ENCODE data around the gene RAPGEF2. TPM values are rescaled to one million over a fixed set of nuclear protein-coding genes. Genes with fewer than 3 reads are reported as not detected.

RAPGEF2 gene
- total and polyA plus RNA-seq, 2 experiments from 2014 or later: 8.4 to 79.3 TPM

DNA sequence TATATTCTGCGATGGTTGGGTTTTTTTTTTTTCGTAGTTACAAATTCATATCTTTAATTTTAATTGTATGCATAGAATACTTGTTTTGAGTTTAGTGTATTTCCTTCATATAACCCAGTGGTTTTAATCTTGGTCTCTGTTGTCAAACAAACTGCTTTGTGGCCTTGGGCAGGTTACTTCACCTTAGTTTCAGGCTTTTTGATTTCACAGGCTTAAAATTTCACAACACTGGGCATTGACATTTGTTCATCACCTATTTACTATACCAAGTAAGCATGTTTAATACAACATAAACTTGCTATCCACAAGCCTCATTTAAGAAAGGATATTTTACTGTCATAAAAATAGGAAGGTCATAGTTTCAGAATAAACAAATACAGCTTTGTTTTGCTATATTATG lies 14.7 kb downstream of the RAPGEF2 start:
- no peak overlapping the region for H3K4me3 ChIP-seq
- no peak overlapping the region for H3K4me2 ChIP-seq
- 100% methylated on average over 2 of the region's 2 CpGs for WGBS (ENCODE audit: low lambda C conversion rate, missing lambda C conversion rate)
- no peak overlapping the region for H2AFZ ChIP-seq
- H3K9me2 ChIP-seq (replicated peaks; ENCODE audit: insufficient read depth): no peaks in the 10 kb centered on the region
- no peak for DNase-seq (ENCODE audit: low spot score)
- H4K20me1 ChIP-seq (ENCODE audit: insufficient read depth, poor library complexity, severe bottlenecking): peaks cover 42% of the 10 kb centered on the region
- H3K27ac ChIP-seq: no peak overlapping the region
- H3K79me2 ChIP-seq: peaks cover 100% of the 10 kb centered on the region
- no peaks in the 10 kb centered on the region for H3K4me1 ChIP-seq (ENCODE audit: insufficient read depth)
- no peaks in the 10 kb centered on the region for H3K9me3 ChIP-seq (ENCODE audit: low read depth)
- TF ChIP-seq EZH2phosphoT487 (IDR thresholded peaks at IDR 0.05; ENCODE audit: low read depth, severe bottlenecking, unreplicated experiment) (no peak), EZH2 (IDR thresholded peaks at IDR 0.05; ENCODE audit: borderline replicate concordance) (no peak)
- TF ChIP-seq, protein P1, sequence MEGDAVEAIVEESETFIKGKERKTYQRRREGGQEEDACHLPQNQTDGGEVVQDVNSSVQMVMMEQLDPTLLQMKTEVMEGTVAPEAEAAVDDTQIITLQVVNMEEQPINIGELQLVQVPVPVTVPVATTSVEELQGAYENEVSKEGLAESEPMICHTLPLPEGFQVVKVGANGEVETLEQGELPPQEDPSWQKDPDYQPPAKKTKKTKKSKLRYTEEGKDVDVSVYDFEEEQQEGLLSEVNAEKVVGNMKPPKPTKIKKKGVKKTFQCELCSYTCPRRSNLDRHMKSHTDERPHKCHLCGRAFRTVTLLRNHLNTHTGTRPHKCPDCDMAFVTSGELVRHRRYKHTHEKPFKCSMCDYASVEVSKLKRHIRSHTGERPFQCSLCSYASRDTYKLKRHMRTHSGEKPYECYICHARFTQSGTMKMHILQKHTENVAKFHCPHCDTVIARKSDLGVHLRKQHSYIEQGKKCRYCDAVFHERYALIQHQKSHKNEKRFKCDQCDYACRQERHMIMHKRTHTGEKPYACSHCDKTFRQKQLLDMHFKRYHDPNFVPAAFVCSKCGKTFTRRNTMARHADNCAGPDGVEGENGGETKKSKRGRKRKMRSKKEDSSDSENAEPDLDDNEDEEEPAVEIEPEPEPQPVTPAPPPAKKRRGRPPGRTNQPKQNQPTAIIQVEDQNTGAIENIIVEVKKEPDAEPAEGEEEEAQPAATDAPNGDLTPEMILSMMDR (IDR thresholded peaks at IDR 0.05; ENCODE audit: poor library complexity): no peak
- H3K27me3 ChIP-seq: no peaks in the 10 kb centered on the region
- no peaks in the 10 kb centered on the region for H3K36me3 ChIP-seq (replicated peaks; ENCODE audit: insufficient read depth, low read depth)

DNA sequence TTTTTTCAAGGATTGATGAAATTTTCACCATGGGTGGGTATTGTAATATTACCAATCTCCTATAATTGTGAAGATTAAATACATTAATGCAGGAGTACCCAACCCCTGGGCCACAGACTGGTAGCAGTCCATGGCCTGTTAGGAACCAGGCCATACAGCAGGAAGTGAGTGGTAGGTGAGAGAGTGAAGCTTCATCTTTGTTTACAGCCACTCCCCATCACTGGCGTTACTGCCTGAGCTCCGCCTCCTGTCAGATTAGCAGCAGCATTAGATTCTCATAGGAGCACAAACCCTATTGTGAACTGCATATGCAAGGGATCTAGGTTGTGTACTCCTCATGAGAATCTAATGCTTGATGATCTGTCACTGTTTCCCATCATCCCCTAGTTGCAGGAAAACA lies 15.1 kb downstream of the RAPGEF2 start:
- WGBS (ENCODE audit: low lambda C conversion rate, missing lambda C conversion rate): 88% methylated on average over 2 of the region's 2 CpGs
- Histone ChIP-seq H3K27me3 (no peaks in the 10 kb centered on the region), H4K20me1 (ENCODE audit: insufficient read depth, poor library complexity, severe bottlenecking) (peaks cover 38% of the 10 kb centered on the region), H3K9me3 (ENCODE audit: low read depth) (no peaks in the 10 kb centered on the region), H3K4me1 (ENCODE audit: insufficient read depth) (no peaks in the 10 kb centered on the region), H3K79me2 (peaks cover 100% of the 10 kb centered on the region), H2AFZ (no peak overlapping the region), H3K27ac (no peak overlapping the region), H3K4me2 (no peak overlapping the region), H3K4me3 (no peak overlapping the region), H3K9me2 (replicated peaks; ENCODE audit: insufficient read depth) (no peaks in the 10 kb centered on the region), H3K36me3 (replicated peaks; ENCODE audit: insufficient read depth, low read depth) (no peaks in the 10 kb centered on the region)
- no peak for DNase-seq (ENCODE audit: low spot score)
- TF ChIP-seq EZH2phosphoT487 (IDR thresholded peaks at IDR 0.05; ENCODE audit: low read depth, severe bottlenecking, unreplicated experiment) (no peak), EZH2 (IDR thresholded peaks at IDR 0.05; ENCODE audit: borderline replicate concordance) (no peak)
- TF ChIP-seq, protein P1 (IDR thresholded peaks at IDR 0.05; ENCODE audit: poor library complexity): no peak

DNA sequence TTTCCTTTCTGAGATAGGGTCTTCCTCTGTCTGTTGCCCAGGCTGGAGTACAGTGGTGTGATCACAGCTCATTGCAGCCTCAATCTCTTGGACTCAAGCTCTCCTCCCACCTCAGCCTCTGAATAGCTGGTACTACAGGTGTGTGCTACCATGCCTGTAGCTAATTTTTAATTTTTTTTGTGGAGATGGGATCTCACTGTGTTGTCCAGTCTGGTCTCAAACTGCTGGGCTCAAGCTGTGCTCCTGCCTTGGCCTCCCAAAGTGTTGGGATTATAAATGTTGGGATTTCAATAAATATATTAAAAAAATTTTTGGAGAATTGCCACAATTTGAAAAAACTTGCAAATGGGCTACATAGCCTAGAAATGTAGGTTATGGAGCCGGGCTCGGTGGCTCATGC lies 18.5 kb downstream of the RAPGEF2 start:
- H3K4me1 ChIP-seq (ENCODE audit: insufficient read depth): no peaks in the 10 kb centered on the region
- H3K4me2 ChIP-seq: no peak overlapping the region
- peaks cover 100% of the 10 kb centered on the region for H3K79me2 ChIP-seq
- no peak overlapping the region for H3K4me3 ChIP-seq
- DNase-seq (ENCODE audit: low spot score): no peak
- no peak overlapping the region for H3K27ac ChIP-seq
- no peaks in the 10 kb centered on the region for H3K9me3 ChIP-seq (ENCODE audit: low read depth)
- 100% methylated on average over 2 of the region's 2 CpGs for WGBS (ENCODE audit: low lambda C conversion rate, missing lambda C conversion rate)
- no peaks in the 10 kb centered on the region for H3K36me3 ChIP-seq (replicated peaks; ENCODE audit: insufficient read depth, low read depth)
- H3K27me3 ChIP-seq: no peaks in the 10 kb centered on the region
- peaks cover 39% of the 10 kb centered on the region for H4K20me1 ChIP-seq (ENCODE audit: insufficient read depth, poor library complexity, severe bottlenecking)
- no peak overlapping the region for H2AFZ ChIP-seq
- H3K9me2 ChIP-seq (replicated peaks; ENCODE audit: insufficient read depth): no peaks in the 10 kb centered on the region
- TF ChIP-seq EZH2phosphoT487 (IDR thresholded peaks at IDR 0.05; ENCODE audit: low read depth, severe bottlenecking, unreplicated experiment) (no peak), EZH2 (IDR thresholded peaks at IDR 0.05; ENCODE audit: borderline replicate concordance) (no peak)
- TF ChIP-seq, protein P1 (IDR thresholded peaks at IDR 0.05; ENCODE audit: poor library complexity): no peak

DNA sequence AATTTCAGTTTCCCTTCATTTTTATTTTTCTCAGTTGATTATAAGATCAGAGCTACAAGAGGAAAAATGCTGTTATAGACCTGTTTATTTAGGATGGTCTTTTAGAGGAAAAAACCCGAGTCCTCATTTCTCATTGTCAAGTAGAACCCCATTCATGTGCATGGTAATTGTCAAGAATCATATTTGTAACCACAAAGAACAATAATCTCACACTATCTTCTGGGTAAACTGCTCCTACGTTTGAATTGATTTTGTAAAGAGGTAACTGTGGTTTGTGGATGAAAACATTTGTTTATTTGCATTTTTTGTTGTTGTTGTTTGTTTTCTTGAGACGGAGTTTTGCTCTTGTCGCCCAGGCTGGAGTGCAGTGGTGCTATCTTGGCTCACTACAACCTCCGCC lies 23.8 kb downstream of the RAPGEF2 start:
- no peaks in the 10 kb centered on the region for H3K9me2 ChIP-seq (replicated peaks; ENCODE audit: insufficient read depth)
- no peak for DNase-seq (ENCODE audit: low spot score)
- TF ChIP-seq, protein P1 (IDR thresholded peaks at IDR 0.05; ENCODE audit: poor library complexity): no peak
- no peaks in the 10 kb centered on the region for H3K27me3 ChIP-seq
- H3K4me3 ChIP-seq: no peak overlapping the region
- H3K27ac ChIP-seq: no peak overlapping the region
- H3K9me3 ChIP-seq (ENCODE audit: low read depth): no peaks in the 10 kb centered on the region
- H3K4me1 ChIP-seq (ENCODE audit: insufficient read depth): peaks cover 5% of the 10 kb centered on the region
- peaks cover 35% of the 10 kb centered on the region for H4K20me1 ChIP-seq (ENCODE audit: insufficient read depth, poor library complexity, severe bottlenecking)
- no peak overlapping the region for H3K4me2 ChIP-seq
- H3K36me3 ChIP-seq (replicated peaks; ENCODE audit: insufficient read depth, low read depth): no peaks in the 10 kb centered on the region
- no peak overlapping the region for H2AFZ ChIP-seq
- H3K79me2 ChIP-seq: peaks cover 98% of the 10 kb centered on the region
- 91% methylated on average over 5 of the region's 5 CpGs for WGBS (ENCODE audit: low lambda C conversion rate, missing lambda C conversion rate)

All from hepatocyte (in vitro differentiated cells).